Activated B cell treated with CpG ODN at 0.5 μM for 24 hours (primary cell): ENCODE results near the gene PLP1. TPM values are rescaled to one million over a fixed set of nuclear protein-coding genes. Genes with fewer than 3 reads are reported as not detected.

ENCODE experiments used
- ATAC-seq: fragments of 200-7000 bp; cut with Tn5 transposase; one replicate; pipeline ENCODE4 v1.10.0; 2021; ENCODE audit warnings: low read depth, mild to moderate bottlenecking, moderate library complexity
- CTCF ChIA-PET: fragments of 350-600 bp; sonication (Branson Sonifier 250); formaldehyde crosslinking; loops from one replicate; lab custom pipeline; 2021; ENCODE audit warnings: antibody characterized with exemption; lab: Charles Lee
- POLR2A ChIA-PET: fragments of 350-600 bp; sonication (Branson Sonifier 250); formaldehyde crosslinking; loops from one replicate; lab custom pipeline; 2021; ENCODE audit warnings: antibody characterized with exemption; lab: Charles Lee
- DNase-seq: peaks from one replicate; pipeline ENCODE4 v3.0.0; 2022
- H3K27ac Mint-ChIP-seq: one replicate; pipeline ENCODE4 v1.8.0; 2020; ENCODE audit warnings: mixed read lengths
- H3K27me3 Mint-ChIP-seq: one replicate; pipeline ENCODE4 v1.8.0; 2021; ENCODE audit warnings: mixed read lengths
- H3K36me3 Mint-ChIP-seq: one replicate; pipeline ENCODE4 v1.8.0; 2021; ENCODE audit warnings: low read depth, mixed read lengths
- H3K4me1 Mint-ChIP-seq: one replicate; pipeline ENCODE4 v1.8.0; 2021; ENCODE audit warnings: mixed read lengths
- H3K4me3 Mint-ChIP-seq: one replicate; pipeline ENCODE4 v1.8.0; 2020; ENCODE audit warnings: mild to moderate bottlenecking, mixed read lengths
- H3K9me3 Mint-ChIP-seq: one replicate; pipeline ENCODE4 v1.8.0; 2020; ENCODE audit warnings: mixed read lengths
- intact Hi-C: fragments of 100-400 bp; cut with micrococcal nuclease; formaldehyde crosslinking; loops from one replicate; pipeline ENCODE4 v1.15.1; 2024
- total RNA-seq: library from RNA; stranded (reverse); gene quantifications from 2 replicates; pipeline ENCODE4 v1.2.3, GENCODE V29; 2022
- TF ChIP-seq, protein P1 (sequence below): fragments of 200-600 bp; IDR thresholded peaks from one replicate; pipeline ENCODE4 v1.8.0; 2022; ENCODE audit warnings: antibody characterized with exemption, mild to moderate bottlenecking

The PLP1 gene
- total RNA-seq, 1 donor from 2014 or later = not detected

DNA sequence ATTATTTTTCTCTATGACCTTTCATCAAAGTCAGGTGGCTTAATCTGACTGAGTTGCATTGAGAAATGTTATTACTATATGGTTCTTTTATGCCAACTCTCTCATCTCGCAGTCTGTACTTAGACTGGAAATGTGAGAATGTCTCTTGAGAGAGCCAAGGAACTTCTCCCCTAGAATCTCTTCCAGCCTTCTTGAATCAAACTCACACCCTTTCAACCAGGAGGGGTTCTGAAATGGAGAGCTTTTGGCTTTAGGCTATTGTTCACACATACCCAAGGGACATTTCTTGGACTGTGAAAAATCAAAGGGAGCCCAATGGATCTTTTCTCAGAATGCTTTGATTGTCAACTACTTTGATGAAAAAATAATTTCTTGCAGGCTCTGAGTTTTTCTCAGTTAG is 5.1 kb downstream of the PLP1 start:
- CTCF ChIA-PET = no interaction called here
- POLR2A ChIA-PET = no interaction called here
- intact Hi-C loops = no loop called here
- H3K4me3 Mint-ChIP-seq = no peak overlapping the region
- H3K36me3 Mint-ChIP-seq = no peaks in the 10 kb centered on the region
- H3K9me3 Mint-ChIP-seq = no peaks in the 10 kb centered on the region
- no peaks in the 10 kb centered on the region for H3K4me1 Mint-ChIP-seq
- TF ChIP-seq, protein P1, sequence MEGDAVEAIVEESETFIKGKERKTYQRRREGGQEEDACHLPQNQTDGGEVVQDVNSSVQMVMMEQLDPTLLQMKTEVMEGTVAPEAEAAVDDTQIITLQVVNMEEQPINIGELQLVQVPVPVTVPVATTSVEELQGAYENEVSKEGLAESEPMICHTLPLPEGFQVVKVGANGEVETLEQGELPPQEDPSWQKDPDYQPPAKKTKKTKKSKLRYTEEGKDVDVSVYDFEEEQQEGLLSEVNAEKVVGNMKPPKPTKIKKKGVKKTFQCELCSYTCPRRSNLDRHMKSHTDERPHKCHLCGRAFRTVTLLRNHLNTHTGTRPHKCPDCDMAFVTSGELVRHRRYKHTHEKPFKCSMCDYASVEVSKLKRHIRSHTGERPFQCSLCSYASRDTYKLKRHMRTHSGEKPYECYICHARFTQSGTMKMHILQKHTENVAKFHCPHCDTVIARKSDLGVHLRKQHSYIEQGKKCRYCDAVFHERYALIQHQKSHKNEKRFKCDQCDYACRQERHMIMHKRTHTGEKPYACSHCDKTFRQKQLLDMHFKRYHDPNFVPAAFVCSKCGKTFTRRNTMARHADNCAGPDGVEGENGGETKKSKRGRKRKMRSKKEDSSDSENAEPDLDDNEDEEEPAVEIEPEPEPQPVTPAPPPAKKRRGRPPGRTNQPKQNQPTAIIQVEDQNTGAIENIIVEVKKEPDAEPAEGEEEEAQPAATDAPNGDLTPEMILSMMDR = no peak
- no peak overlapping the region for H3K27ac Mint-ChIP-seq
- ATAC-seq = no peak
- DNase-seq = no peak
- H3K27me3 Mint-ChIP-seq = no peaks in the 10 kb centered on the region

GRCh38 chrX:103782640-103783039 is 6.0 kb downstream of the PLP1 start:
- no peak overlapping the region for H3K4me3 Mint-ChIP-seq
- POLR2A ChIA-PET = no interaction called here

DNA sequence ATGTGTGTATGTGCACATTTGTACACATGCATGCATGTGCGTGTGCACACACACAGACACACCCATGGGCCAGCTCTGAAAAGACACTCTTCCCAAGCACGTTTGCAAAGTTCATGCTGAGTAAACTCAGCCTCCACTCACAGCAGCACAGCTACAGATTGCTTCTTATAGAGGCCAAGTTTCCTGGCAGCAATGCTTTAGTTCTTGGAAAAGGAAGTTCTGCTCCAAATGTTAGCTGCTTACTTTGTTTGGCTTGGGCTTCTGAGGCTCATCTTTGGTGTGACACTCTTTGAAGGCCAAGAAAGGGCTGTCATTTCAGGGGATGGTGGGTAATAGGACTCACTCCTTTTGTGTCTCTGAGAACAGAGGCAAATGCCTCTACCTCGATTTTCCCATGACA is 6.6 kb downstream of the PLP1 start:
- H3K27me3 Mint-ChIP-seq = no peaks in the 10 kb centered on the region
- H3K4me3 Mint-ChIP-seq = no peak overlapping the region
- POLR2A ChIA-PET = no interaction called here
- no peak overlapping the region for H3K27ac Mint-ChIP-seq
- H3K4me1 Mint-ChIP-seq = peaks cover 6% of the 10 kb centered on the region
- intact Hi-C loops = no loop called here
- TF ChIP-seq, protein P1 = no peak
- ATAC-seq = no peak
- CTCF ChIA-PET = no interaction called here
- no peaks in the 10 kb centered on the region for H3K9me3 Mint-ChIP-seq
- no peaks in the 10 kb centered on the region for H3K36me3 Mint-ChIP-seq
- DNase-seq = no peak

More at GRCh38 chrX:103782640-103783039, 6.0 kb downstream of the PLP1 start:
- TF ChIP-seq, protein P1 = no peak
- no peaks in the 10 kb centered on the region for H3K9me3 Mint-ChIP-seq
- no peak for DNase-seq
- peaks cover under 1% of the 10 kb centered on the region for H3K4me1 Mint-ChIP-seq
- ATAC-seq = no peak
- CTCF ChIA-PET = no interaction called here
- no peaks in the 10 kb centered on the region for H3K27me3 Mint-ChIP-seq
- no peak overlapping the region for H3K27ac Mint-ChIP-seq
- H3K36me3 Mint-ChIP-seq = no peaks in the 10 kb centered on the region
- intact Hi-C loops = no loop called here

DNA sequence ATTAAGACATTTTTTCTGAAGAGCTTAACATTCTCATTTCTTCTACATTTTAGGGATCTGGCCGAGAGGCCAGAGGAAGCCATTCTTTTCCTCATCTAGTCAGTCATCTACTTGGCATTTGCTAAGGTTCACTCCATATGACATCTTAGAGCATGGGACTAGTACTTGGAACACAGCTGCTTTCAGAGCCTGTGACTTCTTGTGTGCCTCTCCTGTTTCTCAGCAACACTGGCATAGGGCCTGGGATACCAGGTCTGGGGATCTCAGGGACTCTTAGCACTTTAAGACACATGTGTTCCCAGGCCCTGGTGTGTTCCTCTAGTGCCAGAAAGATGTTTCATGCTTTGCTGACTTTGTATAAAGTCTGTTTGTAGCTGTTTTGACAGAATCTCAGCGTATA is 7.3 kb downstream of the PLP1 start:
- ATAC-seq (no peak), DNase-seq (no peak)
- ChIA-PET CTCF (no interaction called here), POLR2A (no interaction called here)
- intact Hi-C loops = no loop called here
- H3K27ac Mint-ChIP-seq = no peak overlapping the region
- TF ChIP-seq, protein P1 = no peak
- no peaks in the 10 kb centered on the region for H3K36me3 Mint-ChIP-seq
- H3K4me1 Mint-ChIP-seq = peaks cover 14% of the 10 kb centered on the region
- no peaks in the 10 kb centered on the region for H3K27me3 Mint-ChIP-seq
- no peak overlapping the region for H3K4me3 Mint-ChIP-seq
- H3K9me3 Mint-ChIP-seq = no peaks in the 10 kb centered on the region

GRCh38 chrX:103789004-103789403 is 12.4 kb downstream of the PLP1 start:
- peaks cover 23% of the 10 kb centered on the region for H3K4me1 Mint-ChIP-seq
- H3K36me3 Mint-ChIP-seq = no peaks in the 10 kb centered on the region
- peak overlapping the region; percentile 77 for H3K27ac Mint-ChIP-seq
- no peak for DNase-seq
- ChIA-PET POLR2A (no interaction called here), CTCF (no interaction called here)
- H3K27me3 Mint-ChIP-seq = no peaks in the 10 kb centered on the region
- intact Hi-C loops = no loop called here
- H3K9me3 Mint-ChIP-seq = no peaks in the 10 kb centered on the region
- peak; percentile 72 for ATAC-seq
- no peak overlapping the region for H3K4me3 Mint-ChIP-seq
- TF ChIP-seq, protein P1 = no peak
